Colonic mucosa (tissue), 4 donors: Measurements from ENCODE around the gene SNX8. TPM values are rescaled to one million over a fixed set of nuclear protein-coding genes. Genes with fewer than 3 reads are reported as not detected.

Source experiments
- DNase-seq: peaks from one replicate; pipeline ENCODE4 v3.0.0-alpha.2; 2020
- H3K27ac ChIP-seq: fragments of 200-600 bp; one replicate; pipeline ENCODE4 v1.8.0; 2021
- H3K27me3 ChIP-seq: fragments of 200-600 bp; one replicate; pipeline ENCODE4 v1.8.0; 2021
- H3K36me3 ChIP-seq: fragments of 200-600 bp; one replicate; pipeline ENCODE4 v1.8.0; 2021
- H3K4me1 ChIP-seq: fragments of 200-600 bp; one replicate; pipeline ENCODE4 v1.8.0; 2021; ENCODE audit warnings: mild to moderate bottlenecking
- H3K4me3 ChIP-seq: fragments of 200-600 bp; one replicate; pipeline ENCODE4 v1.8.0; 2021
- H3K9ac ChIP-seq, 2 donors: one replicate each; pipeline ENCODE4 v1.7.0; 2013; ENCODE audit warnings: control low read depth in 2 of 2, low read depth in 2 of 2, low read length in 2 of 2
- H3K9me3 ChIP-seq: fragments of 200-600 bp; one replicate; pipeline ENCODE4 v1.8.0; 2021
- CTCF ChIP-seq: fragments of 200-600 bp; IDR thresholded peaks from one replicate; pipeline ENCODE4 v1.8.0; 2022; ENCODE audit warnings: antibody characterized with exemption, mild to moderate bottlenecking
- intact Hi-C: fragments of 100-400 bp; cut with DNase I; formaldehyde crosslinking; loops from one replicate; pipeline ENCODE4 v1.14.1; 2022
- total RNA-seq, 2 donors: library from RNA; stranded (reverse); fragmentation: NEBNext Ultra II Directional in 1 of 2; extraction: Animal tissue kit (Norgen Biotek cat#: 25700) in 1 of 2; gene quantifications; one replicate each; pipeline ENCODE4 v1.2.1, GENCODE V29; 2021
- donor health status: healthy.
- donor health status: DM: no; HTN: no; CAD: no.
- donor health status: DM: no; HTN: no; CAD: no.

SNX8 gene
- total RNA-seq, 2 donors from 2014 or later, result 22.4 to 36.7 TPM

DNA sequence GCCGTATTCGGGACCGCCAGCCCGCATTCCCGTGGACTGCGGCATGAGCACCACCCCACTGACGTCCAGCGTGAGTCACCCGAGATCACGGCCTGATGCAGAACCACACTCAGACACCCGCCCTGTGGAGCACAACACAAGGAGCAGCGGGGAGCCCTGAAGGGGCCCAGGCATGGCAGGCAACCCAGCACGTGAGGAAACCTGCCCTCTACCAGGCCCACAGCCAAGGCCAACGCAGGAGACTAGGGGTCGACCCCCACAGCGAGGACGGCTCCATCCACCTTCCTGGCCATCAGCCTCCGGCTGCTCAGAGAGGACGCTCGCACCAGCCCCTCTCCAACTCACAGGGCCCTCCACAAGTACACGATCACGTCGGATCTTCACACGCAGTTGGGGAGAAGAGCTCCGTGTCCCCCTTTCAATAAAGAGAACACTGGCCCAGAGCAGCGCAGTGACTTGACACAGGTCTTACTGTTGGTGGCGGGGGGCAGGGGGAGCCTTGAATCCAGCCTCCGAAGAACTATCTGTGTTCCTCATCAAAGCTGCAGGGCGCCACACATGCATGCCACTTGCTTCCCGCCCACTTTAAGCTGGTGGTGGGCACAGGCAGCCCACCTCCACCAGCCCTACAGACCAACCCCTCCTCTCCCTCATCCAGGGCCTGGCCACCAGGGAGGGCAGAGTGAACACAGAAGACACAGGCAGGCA lies 103.5 kb downstream of the SNX8 start:
- Histone ChIP-seq H3K4me3 (no peak overlapping the region), H3K36me3 (no peaks in the 10 kb centered on the region), H3K9me3 (no peaks in the 10 kb centered on the region), H3K27me3 (no peaks in the 10 kb centered on the region), H3K27ac (no peak overlapping the region), H3K9ac (no peak overlapping the region), H3K4me1 (no peaks in the 10 kb centered on the region)
- TF ChIP-seq CTCF, result no peak
- intact Hi-C loops, result no loop called here
- DNase-seq, result no peak

GRCh38 chr7:2209961-2210323 lies 104.3 kb downstream of the SNX8 start:
- intact Hi-C loops, result loop anchor here (5.0 to 10.0 kb wide), 2 partner anchors 548 to 635 kb away; partner anchors contain the start of gene PSMG3
- no peak for TF ChIP-seq CTCF
- no peaks in the 10 kb centered on the region for H3K36me3 ChIP-seq
- H3K9ac ChIP-seq, result no peak overlapping the region
- no peak overlapping the region for H3K27ac ChIP-seq
- H3K9me3 ChIP-seq, result no peaks in the 10 kb centered on the region
- no peak for DNase-seq
- H3K27me3 ChIP-seq, result no peaks in the 10 kb centered on the region
- no peak overlapping the region for H3K4me3 ChIP-seq
- H3K4me1 ChIP-seq, result no peaks in the 10 kb centered on the region

DNA sequence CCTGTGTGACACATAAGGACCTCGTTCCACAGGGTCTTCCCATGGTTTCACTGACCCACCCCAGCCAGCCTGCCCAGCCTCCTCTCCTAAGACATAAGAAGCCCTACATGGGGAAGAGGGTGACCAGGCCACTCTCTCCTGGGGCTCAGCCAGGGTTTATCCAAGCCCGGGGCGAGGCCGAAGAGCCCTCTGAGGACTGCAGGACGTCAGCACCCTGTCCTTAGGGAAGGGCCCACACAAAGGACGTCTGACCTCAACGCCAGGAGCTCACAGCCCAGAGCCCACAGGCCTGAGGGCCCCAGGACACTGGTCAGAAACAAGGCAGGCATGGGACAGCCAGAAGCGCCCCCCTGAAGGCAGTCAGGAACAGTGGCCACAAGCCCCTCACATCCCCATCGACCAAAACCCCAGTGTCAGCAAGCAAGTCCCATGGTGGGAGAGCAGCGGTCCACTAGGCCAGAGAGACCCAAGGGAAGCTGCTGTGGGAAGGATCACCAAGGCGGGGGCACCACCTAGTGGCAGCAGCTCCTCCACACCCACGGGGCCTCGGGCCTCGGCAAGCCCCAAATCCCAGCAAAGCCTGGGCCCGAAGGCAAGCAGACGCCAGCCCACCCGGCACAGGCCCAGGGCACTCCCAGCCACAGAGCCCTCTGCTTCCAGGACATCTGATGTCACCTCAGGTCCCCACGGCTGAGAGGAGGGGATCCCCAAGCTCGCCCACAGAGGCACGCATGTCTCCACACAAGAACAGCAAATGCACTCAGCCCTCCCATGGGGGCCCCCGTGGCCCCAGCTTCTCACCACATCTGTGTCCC lies 104.9 kb downstream of the SNX8 start:
- H3K27me3 ChIP-seq, result no peaks in the 10 kb centered on the region
- no peaks in the 10 kb centered on the region for H3K9me3 ChIP-seq
- intact Hi-C loops, result loop anchor here (5.0 to 10.0 kb wide), 2 partner anchors 547 to 635 kb away; partner anchors contain the start of gene PSMG3
- no peaks in the 10 kb centered on the region for H3K4me1 ChIP-seq
- no peak overlapping the region for H3K27ac ChIP-seq
- peak; percentile 38 for TF ChIP-seq CTCF
- no peak overlapping the region for H3K4me3 ChIP-seq
- DNase-seq, result peak; percentile 39
- H3K36me3 ChIP-seq, result no peaks in the 10 kb centered on the region
- H3K9ac ChIP-seq, result no peak overlapping the region

DNA sequence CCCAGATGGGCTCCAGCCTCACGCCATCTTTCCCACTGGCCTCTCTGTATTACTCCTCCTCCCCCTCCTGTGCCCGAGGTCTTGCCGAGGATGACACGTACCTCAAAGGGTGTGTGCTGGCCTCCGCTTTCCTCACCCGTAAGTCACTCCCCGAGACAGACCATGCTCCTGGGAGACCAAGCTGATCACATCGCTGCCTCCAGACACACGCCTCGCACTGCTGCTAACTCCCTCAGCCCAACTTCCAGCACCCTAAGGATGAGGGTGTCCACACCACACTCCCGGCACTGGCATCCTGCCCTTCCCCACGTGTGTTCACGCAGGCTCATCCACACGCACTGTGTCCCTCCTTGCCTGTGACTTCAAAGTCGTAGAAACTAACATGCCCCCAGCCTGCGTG lies 105.5 kb downstream of the SNX8 start:
- intact Hi-C loops, result loop anchor here (5.0 to 10.0 kb wide), 2 partner anchors 546 to 634 kb away; partner anchors contain the start of gene PSMG3
- H3K27me3 ChIP-seq, result no peaks in the 10 kb centered on the region
- no peak overlapping the region for H3K4me3 ChIP-seq
- no peak for DNase-seq
- no peak overlapping the region for H3K27ac ChIP-seq
- no peak overlapping the region for H3K9ac ChIP-seq
- no peaks in the 10 kb centered on the region for H3K36me3 ChIP-seq
- no peak for TF ChIP-seq CTCF
- H3K4me1 ChIP-seq, result no peaks in the 10 kb centered on the region
- no peaks in the 10 kb centered on the region for H3K9me3 ChIP-seq

DNA sequence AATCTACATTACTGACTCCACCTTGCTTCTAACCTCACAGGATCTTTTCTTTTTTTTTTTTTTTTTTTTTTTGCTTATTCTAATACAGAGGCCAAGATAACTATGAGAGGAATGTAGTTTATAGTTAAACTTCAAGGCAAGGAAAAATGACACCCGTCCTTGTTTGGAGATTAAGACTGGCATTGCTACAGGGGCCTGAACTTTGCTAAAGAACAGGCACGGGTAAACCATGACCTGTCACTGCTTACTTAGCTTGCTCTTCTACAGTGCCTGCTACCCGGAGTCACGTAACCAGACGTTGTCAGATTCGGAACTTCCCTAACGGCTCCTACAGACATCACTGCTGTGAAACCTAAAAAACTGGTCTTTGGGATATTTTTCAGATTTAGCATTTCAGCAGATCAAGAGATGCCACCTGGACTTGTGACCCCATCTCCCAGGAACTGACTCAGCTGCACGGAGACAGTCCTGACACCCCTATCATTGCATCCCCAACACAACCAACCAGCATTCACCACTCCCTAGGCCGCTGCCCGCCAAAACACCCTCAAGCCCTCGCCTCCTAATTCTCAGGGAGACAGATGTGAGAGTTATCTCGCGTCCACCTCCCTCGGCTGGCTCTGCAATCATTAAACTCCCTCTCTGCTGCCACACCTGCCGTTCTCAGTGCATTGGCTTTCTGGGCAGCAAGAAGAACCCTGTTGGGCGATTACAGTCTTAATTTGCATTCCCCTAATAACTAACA lies 109.0 kb downstream of the SNX8 start:
- no peak for TF ChIP-seq CTCF
- Histone ChIP-seq H3K27ac (no peak overlapping the region), H3K4me3 (no peak overlapping the region), H3K36me3 (no peaks in the 10 kb centered on the region), H3K9me3 (no peaks in the 10 kb centered on the region), H3K27me3 (no peaks in the 10 kb centered on the region), H3K4me1 (no peaks in the 10 kb centered on the region), H3K9ac (no peak overlapping the region)
- DNase-seq, result no peak
- intact Hi-C loops, result loop anchor here (5.0 to 10.0 kb wide), 2 partner anchors 543 to 630 kb away; partner anchors contain the start of gene PSMG3
